Right renal cortex interstitium (tissue), 3 donors: ENCODE results near the gene NR6A1. TPM values are rescaled to one million over a fixed set of nuclear protein-coding genes. Genes with fewer than 3 reads are reported as not detected.

Source experiments
- polyA plus RNA-seq, 3 donors: library from polyadenylated mRNA; unstranded; fragments of 120-200 nt; gene quantifications; one replicate each; pipeline ENCODE4 v1.2.1, GENCODE V29; 2013; ENCODE audit not compliant: insufficient read length in 3 of 3

NR6A1 gene
- polyA plus RNA-seq, 3 donors, result 0.57 to 1.1 (median 0.89) TPM

Other genes starting within 250 kb of the NR6A1 start
- gene OLFML2A, start 5.8 kb upstream of the NR6A1 start, polyA plus RNA-seq, result 10 to 100 TPM; 21.4 to 23.8 (median 23.3) TPM
- gene WDR38, start 82.1 kb upstream of the NR6A1 start, polyA plus RNA-seq, result under 1 TPM; 0.24 to 0.37 (median 0.37) TPM
- 100 to 1,000 TPM; 727 to 776 (median 751) TPM for gene RPL35, start 90.6 kb upstream of the NR6A1 start, polyA plus RNA-seq
- 10 to 100 TPM; 38.3 to 40.2 (median 38.7) TPM for gene ARPC5L, start 90.8 kb upstream of the NR6A1 start, polyA plus RNA-seq
- gene GOLGA1, start 169.8 kb upstream of the NR6A1 start, polyA plus RNA-seq, result 10 to 100 TPM; 15.0 to 16.8 (median 15.5) TPM